CD4-positive, alpha-beta T cell treated with Interleukin-4 for 1 hour (primary cell): ENCODE results near the gene SAC3D1.
"Not testable (repeated sequence)": the region's sequence is repeated elsewhere in the genome, so short reads cannot be mapped to it uniquely, and the experiment has no call there.

Source experiments
- DNase-seq, 2 donors: peaks; one replicate each; pipeline ENCODE4 v3.0.0-alpha.2; 2020 to 2022

Gene SAC3D1

DNA sequence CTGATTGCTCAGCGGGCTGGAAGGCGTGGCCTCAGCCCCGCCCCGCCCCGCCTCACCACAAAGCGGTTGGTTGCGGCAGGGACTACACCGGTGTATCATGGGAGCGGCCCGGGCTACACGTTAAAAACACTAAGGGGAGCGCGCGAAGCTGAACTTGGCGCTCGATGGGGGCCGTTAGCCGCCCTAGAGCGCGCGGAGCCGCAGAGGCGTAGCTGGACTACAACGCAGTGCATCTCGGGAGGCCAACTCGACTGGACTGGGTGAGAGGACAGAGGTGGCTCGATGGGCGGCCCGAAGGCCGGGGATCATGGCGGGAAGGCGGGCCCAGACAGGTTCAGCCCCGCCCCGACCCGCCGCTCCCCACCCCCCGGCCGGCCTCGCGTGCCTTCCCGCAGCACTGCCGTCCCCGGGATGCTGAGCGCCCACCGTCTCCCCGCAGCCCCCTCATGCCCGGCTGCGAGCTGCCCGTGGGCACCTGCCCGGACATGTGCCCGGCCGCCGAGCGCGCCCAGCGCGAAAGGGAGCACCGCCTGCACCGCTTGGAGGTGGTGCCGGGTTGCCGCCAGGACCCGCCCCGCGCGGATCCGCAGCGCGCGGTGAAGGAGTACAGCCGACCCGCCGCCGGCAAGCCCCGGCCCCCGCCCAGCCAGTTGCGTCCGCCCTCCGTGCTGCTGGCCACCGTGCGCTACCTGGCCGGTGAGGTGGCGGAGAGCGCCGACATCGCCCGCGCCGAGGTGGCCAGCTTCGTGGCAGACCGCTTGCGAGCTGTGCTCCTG is at the start of gene SAC3D1:
SAC3D1 (plus strand) TSS at position 364 of the 776 bp plus-strand sequence; CDS start at position 447, 83 bp downstream.
- peak; percentile 90 to 91 for DNase-seq

DNA sequence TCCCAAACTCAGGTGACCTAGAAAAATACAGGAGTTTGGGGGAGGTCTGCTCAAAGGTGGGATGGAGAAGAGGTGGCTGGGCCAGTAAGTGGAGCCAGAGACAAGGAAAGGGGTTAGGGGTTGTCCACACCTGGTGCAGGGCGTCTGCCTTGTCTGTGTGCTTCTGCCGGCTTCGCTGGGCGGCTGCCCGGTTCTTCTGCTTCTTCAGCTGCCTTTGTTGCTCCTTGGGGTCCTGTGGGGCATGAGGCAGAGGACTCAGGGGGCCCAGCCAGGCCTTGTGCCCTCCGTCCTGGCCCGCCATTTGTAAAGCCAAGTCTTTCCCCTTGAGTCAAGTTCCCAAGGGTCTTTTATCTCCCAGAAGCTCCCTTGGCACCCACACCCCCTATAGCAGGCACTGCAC is 46.7 kb upstream of the SAC3D1 start:
- no peak for DNase-seq

DNA sequence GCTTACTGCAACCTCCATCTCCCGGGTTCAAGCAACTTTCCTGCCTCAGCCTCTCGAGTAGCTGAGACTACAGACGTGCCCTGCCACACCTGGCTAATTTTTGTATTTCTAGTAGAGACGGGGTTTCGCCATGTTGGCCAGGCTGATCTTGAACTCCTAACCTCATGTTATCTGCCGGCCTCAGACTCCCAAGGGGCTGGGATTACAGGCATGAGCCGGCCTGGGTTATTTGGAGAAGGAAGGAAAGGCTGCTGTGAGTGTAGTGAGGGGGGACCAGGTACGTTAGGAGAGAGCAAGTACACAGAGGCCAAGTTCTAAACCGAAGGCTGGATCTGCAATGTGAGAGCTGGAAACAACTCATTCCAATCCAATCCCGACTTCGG is 44.7 kb upstream of the SAC3D1 start:
- no peak for DNase-seq

DNA sequence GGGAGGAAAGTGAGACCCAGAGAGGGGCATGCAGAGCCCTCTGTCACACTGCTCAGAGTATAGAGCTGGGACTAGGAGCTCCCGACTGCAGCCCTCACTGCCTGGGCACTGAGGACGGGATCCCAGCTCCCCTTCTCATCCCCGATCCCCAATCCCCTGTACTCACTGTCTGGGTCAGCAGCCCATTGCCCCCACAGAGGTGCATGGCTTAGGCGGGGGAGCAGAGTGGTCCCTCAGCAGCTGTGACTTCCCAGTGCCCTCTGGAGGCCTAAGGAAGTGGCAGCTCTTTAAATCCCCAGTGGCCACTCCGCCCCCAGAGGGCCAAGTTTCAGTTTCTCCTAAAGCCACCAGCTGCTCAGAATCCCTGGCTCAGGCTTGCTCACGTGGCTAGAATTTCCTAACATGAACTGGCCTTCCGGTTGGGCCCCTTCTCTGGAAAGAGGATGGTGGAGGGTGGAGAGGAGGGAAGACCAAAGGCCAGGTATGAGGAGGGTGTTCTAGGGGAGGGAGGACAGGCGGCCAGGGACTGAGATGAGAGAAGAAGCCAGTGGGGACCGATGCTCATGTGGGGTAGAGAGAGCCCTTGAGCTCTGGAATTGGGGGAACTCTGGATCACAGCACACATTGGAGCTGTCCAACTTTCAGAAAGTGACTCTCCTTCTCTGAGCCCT is 44.2 kb upstream of the SAC3D1 start, which contains the start of gene BATF2:
BATF2 (minus strand) TSS at position 262 of the 671 bp plus-strand sequence; CDS start at position 205, 57 bp downstream.
- DNase-seq = peak; percentile 9 to 57

DNA sequence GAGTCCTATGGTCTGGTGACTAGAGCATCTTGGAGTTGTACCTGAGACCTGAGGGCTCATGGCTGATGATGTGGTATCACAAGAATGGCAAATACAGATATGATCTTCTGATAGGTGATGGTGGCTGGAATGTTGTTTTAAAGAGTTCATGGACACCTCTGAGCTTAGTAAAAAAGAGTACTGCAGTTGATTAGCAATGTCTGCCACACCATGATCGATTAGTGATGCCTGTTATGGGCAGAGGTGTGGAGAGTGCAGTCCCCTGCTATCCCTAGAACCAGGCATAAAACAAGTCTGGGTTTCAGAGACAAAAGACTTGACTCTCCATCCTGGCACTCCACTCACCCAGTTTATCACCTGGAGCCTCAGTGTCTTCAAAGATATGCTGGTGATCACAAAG is 42.9 kb upstream of the SAC3D1 start:
- DNase-seq = no peak

DNA sequence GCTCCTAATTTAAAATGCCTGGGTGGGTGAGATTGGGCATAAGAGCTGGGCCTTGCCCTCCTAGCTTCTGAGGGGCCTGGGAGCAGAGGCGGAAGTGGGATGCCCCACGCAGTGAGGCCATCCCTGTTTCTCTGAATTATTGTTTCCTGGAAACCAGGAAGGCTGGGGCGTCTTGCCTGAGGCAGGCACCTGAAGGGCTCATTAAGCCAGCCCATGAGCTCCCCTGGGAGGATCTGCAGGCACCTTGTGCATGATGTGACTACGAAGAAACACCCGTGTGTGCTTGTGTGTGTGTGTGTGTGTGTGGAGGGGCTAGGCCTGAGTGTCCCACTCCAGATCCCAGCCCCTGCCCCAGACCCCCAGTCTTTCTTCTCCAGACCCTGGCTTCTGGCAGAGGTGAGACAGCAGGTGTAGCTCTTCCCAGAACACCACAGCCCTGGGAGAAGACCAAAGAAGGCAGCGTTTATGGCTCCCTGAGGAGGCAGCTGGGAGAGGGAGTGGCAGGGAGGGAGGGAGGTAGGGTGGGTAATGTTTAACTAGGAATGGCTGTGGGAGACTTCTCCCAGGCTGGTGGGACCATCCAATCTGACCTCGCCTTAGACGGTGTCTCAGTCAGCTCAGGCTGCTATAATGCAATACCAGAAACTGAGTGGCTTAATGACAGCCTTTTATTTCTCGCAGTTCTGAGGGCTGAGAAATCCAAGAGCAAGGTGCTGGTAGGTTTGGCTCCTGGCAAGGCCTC is 42.1 kb upstream of the SAC3D1 start:
- DNase-seq = no peak

DNA sequence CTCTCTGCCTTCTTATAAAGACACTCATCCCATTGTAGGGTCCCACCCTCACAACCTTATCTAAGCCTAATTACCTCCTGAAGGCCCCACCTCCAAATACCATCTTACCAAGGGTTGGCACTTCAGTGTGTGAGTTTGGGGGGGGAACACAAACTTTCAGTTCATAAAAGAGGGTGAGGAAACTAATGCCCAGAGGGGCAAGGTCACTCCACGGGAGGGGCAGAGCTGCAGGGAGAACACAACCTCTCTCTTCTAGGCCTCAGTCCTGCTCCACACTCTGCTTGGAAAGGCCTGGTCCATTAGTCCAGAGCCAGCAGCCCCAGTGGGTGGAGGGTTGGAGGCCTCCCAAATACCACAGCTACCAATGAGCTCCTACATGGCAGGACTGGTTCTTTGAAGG is 41.5 kb upstream of the SAC3D1 start:
- no peak for DNase-seq

DNA sequence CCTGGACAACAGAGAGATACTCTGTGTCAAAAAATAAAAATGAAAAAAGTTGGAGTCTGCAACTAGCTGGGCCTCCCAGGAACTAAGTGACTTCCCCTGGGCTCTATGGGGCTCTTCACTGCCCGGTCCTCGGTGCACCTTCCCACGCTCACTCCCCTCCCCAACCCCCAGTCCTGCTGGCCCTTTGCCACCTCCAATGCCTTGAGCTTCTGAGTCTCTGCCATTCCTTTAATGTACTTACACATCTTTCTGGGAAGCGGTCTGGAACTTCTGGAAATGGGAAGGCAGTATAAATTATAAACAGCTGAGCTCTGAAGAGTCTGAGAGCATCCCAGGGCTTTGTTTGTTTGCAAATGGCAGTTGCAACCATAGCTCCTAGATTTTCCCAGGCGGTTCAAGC is 38.3 kb upstream of the SAC3D1 start:
- DNase-seq = no peak

DNA sequence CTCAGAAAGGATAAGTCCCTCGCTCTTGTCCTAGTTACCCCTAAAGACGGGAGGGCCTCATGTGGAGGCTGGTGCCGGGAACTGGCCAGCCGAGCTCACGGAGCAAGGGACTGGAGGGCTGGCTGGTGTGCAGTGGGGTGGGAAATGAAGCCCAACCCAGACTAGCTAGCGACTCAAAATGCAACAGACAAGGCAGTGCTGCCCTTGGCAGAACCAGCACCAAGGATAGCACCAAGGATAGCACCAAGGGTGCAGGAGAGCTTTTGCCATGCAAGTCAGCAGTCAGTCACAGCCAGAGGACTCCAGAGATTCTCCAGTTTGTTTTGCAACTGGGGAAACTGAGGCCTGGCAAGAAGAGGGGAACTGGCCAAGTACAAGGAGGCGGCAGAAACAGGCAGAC is 37.7 kb upstream of the SAC3D1 start:
- DNase-seq = no peak

DNA sequence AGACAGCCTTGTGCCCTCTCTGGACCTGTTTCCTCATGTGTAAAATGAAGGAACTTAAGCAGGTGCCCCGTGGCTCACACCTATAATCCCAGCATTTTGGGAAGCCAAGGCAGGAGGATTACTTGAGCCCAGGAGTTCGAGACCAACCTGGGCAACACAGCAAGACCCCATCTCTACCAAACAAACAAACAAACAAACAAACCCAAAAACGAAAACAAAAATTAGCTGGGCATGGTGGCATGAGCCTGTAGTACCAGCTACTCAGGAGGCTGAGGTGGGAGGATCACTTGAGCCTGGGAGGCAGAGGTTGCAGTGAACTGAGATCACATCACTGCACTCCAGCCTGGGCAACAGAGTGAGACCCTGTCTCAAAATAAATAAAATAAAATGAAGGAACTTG is 37.0 kb upstream of the SAC3D1 start:
- DNase-seq = not testable (repeated sequence)

DNA sequence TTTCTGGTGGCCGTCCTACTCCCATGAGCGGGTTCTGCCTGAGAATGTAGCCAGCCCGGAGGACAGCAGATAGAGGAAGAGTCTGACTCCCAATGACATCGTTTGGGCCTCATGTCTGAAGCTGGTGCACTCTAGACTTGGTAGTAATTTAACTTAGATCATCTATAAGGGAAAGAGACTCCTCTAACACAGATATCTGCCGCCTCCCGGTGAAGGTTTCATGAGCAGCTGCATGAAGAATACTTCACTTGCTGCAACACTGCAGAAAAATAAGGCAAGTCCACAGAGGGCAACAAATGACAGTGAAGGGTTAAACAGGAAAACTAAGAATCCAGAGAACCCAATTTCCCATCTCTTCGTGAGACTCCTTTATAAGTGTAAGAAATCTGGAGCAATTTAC is 33.0 kb upstream of the SAC3D1 start:
- no peak for DNase-seq

DNA sequence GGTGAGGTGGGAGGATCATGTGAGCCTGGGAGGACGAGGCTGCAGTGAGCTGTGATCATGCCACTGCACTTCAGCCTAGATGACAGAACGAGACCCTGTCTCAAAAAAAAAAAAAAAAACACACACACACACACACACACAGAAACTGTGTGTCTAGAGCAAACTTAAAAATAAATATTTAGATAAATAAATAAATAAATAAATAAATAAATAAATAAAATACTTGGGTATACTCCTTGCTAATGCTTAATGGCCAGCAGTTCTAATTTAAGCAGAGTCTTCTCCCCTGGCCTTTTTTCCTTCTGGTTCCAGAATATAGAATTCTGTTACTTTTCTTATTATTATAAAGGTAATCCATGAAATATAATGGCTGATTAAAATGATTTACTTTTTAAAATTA is 32.1 kb upstream of the SAC3D1 start:
- no peak for DNase-seq

DNA sequence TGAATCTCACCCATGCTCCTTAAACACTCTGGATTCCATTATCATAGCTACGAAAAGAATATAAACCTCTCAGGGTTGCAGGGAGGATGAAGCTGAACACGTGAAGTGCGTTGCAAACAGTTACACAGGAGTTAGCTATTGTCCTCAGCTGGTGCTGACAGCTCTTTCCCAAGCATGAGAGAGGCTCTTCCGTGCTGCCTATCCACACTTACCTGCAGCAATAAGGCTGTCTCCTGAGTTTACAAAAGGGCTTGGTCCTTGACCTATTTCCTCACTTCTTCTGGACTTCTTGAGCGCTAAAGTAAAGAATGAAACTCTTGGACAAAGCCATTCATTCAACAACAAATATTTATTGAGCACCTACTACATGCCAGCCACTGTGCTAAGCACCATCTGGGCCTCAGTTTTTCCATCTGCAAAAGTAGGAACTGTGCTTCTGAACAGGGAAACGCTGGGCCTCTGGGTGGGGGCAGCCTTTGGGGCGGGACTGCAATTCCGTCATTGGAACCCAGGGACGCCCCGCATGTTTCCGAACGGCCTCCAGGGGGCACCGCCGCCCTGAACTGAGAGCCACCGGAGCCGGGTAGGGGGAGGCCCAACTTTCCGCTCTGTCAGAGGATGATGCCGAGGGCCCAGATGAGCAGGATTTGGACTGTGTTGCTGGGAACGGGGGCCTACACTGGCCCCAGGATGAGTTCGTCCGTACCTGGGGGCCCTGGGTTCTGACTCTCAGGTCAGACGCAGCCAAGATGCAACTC is 27.7 kb upstream of the SAC3D1 start:
- peak; percentile 92 for DNase-seq

DNA sequence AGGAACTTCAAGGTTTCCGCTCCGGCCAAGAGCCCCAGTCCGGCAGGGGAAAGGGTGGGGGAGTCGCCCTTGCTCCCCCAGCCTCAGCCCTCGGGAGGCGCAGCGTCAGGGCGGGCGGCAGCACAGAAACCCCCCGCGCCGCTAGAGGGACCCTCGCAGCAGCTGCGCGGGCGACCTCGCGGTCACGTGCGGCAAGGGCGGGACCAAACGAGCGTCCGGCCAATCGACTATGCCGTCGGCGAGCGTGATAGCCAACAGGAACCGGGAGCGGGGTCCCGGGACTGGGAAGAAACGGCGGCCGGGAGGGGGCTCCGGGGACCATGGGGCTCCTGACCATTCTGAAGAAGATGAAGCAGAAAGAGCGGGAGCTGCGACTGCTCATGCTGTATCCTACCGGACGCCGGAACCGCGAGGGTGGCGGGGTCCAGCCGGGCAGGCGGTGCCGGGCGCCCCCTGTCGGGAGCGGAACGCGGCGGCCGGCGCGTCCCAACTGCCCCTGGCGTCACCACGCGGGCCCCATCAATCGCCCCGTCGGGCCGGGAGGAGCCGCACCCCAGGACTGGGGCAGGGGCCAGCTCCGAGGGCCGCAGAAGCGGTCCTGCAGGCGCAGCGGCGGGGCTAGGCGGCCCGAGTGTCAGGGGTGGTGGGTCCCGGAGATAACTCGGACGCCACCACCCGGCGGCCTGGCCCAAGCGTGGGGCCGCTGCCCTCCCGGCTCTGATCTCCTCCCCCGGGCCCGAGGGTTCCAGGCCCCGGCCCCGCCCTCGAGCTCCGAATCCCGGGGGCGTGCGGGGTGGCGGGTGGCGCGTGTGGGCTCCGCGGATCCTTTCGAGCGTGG is 26.9 kb upstream of the SAC3D1 start, which contains the start of gene ARL2:
ARL2 (plus strand) TSS at position 273 of the 838 bp plus-strand sequence; CDS start at position 321, 48 bp downstream.
- DNase-seq = peak; percentile 89 to 90

DNA sequence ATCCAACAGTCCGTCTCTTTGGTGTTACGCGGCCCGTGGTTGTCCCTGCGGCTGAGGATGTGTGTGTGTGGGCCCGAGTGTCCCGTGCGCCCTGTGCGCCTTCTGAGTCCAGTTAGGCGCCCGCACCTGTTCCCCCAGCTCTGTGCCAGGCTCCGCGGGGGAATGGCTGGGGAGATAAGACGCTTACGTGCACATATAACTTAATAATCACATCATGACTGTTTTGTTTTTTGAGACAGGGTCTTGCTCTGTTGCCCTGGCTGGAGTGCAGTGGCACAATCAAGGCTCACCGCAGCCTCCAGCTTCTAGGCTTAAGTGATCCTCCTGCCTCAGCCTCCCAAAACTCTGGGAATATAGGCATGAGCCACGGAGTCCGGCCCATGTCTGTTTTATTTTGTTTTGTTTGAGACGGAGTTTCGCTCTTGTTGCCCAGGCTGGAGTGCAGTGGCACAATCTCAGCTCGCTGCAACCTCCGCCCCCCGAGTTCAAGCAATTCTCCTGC is 26.2 kb upstream of the SAC3D1 start:
- DNase-seq = no peak

DNA sequence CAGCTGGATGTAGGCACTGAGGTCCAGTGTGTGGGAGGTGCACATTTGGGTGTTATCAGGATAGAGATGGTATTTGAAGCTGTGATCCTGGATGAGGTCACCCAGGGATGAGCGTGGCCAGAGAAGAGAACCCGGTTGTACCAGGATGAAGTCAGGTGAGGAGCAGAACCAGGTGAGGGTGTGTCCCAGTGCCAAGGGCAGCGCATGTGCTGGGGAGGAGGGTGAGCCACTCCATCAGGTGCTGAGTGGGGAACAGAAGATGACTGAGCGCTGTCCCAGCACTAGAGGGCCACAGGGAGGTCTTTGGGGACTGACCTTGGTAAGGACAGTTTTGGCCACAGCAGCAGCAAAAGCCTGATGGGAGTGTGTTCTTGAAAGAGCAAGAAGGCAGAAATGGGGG is 24.3 kb upstream of the SAC3D1 start:
- no peak for DNase-seq

DNA sequence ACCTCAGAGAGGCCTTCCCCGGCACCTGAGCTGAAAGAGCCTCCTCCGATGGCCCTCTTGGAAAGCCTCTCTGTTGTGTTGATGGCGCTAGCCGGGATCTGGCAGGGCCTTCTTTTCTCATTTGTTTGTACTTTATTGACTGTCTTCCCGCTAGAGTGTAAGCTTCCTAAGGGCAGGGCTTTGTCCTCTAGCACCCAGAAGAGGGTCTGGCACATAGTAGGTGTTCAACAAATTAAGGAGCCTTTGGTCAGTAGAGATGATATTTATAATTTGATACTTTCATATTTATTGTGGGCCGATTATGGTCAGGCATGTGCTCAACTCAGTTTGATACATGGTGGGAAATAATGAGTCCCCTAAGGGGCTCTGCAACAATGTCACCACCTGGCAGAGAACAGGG is 23.1 kb upstream of the SAC3D1 start:
- DNase-seq = no peak

DNA sequence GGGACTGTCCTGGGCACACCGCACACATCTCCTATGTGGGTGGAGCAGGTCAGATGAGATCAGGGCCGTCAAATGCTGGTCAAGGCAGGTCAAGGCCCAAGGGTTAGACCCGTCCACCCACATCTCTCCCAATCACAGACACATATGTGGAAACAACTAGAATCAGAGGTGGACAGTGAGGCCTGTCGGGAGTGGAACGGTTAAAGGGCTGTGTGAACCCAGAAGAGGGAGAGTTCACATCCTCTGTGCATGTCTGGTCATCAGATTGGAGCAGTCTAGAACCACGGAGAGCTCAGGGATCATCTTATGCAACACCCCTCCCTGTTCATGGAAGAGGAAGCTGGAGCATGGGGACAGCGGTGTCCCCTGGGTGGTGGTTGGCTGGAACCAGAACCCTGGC is 21.2 kb upstream of the SAC3D1 start:
- DNase-seq = no peak

DNA sequence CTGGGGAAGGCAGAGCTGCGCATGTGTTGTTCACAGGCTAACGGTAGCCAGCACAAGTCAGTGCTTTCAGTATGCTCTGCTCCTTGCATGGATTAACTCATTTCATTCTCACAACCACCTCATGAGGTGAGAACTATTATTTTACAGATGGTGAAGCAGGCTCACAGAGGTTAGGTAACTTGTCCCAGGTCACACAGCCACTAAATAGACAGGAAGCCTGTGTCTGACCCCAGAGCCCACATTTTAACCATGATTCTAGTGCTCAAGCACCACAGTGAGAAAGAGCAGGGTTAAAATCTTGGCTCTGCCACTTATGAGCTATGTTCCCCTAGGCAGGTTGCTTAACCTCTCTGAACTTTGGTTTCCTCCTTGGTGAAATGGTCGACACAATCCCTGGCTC is 20.0 kb upstream of the SAC3D1 start:
- no peak for DNase-seq

DNA sequence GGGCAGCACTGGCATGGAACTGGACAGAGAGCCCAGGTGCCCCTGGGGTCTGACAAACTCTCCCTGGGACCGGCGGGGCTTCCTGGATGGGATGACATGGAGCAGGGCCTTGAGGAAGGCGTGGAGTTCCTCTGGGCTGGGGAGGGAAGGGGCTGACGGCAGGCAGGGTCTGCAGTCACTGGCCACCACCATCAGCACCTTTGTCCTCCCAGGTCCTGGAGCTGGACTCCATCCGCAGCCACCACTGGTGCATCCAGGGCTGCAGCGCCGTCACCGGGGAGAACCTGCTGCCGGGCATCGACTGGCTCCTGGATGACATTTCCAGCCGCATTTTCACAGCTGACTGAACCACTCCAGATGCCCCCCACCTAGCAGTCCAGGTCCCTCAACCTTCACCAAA is 19.5 kb upstream of the SAC3D1 start:
- DNase-seq = no peak

DNA sequence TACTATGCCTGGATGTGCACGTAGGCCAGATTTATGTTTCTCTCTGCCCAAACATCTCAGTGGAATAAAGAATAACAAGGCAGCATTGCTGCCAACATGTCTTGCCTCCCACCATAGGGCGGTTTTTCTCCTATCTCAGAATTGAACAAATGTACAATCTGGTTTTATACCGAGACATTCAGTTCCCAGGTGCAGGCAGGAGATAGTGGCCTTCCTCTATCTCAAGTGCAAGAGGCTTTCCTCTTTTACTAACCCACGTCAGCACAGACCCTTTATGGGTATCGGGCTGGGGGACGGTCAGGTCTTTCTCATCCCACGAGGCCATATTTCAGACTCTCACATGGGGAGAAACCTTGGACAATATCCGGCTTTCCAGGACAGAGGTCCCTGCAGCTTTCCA is 17.5 kb upstream of the SAC3D1 start:
- not testable (repeated sequence) for DNase-seq

DNA sequence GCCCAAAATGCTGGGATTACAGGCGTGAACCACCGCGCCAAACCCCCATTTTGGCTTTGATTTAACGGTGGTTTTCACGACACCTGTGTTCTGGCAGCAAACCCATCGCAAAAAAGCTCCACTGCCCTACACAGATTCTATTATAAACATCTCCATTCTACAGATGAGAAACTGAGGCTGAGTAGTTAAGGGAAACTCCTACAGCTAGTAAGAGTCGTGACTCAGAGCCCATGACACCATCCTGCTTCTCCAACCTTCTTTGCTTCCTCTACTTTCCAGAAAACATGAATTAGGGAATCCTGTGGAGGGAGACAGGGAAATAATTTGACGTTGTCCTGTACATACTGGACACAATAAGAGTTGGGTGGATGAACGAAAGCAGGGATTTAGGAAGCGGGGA is 14.2 kb upstream of the SAC3D1 start:
- no peak for DNase-seq
